Activated CD4-positive, alpha-beta T cell treated with anti-CD3 and anti-CD28 coated beads for 4 hours (primary cell): ENCODE measurements around the gene WWOX.

Experiments used
- DNase-seq, 2 donors: peaks; one replicate each; pipeline ENCODE4 v3.0.0-alpha.2; 2020

Gene WWOX

DNA sequence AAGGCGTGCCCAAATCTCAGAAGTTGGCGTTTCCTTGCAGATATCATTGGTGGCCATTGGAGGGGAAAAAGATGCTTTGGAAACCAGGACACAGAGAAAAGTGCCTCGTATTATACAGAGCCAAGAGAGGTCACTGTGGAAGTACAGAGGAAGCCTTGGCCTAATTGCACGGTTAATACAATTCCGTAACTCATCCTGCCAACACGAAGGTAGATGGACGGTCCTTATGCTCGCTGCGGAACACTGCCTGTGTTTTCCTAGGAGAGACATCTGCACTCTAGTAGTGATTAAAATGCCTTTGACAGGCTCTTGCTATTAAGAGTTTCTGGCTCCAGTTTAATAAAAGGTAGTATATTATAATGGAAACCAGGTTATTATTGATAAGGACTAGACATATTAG, 536.4 kb downstream of the WWOX start:
- no peak for DNase-seq

DNA sequence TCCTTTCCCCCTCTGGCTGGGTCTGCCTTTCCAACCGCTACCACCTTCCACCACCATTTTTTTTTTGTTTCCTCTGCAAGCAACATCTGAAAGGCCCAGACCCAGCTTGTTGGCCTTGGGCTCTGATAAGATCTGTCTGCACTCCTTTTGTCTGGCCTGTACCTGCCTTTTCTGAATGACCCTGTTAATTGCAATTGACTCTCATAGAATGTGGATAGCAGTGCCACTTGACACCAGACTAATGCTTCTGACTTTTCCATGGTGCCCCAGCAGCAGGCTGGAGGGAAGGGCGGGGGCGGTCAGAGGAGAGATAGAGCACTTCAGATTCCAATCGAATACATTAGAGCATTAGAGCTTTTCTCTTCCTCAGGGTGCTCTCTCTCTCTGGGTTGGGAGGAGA, 538.9 kb downstream of the WWOX start:
- no peak for DNase-seq

DNA sequence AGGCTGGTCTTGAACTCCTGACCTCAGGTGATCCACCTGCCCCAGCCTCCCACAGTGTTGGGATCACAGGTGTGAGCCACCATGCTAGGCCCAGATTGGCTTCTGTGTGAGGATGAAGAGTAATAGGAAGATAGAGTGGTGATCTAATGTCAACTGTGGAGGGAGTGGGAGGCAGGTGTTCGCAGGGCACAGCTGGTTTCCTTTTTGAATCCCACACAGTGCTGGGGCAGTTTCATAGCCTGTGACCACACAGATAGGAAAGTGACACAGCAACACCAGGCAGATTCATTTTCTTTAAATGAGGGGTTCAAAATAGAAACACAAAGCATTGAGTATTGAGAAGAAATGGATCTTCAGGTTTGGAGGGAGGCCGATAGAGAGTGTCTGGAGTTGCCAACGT, 540.3 kb downstream of the WWOX start:
- DNase-seq: no peak

DNA sequence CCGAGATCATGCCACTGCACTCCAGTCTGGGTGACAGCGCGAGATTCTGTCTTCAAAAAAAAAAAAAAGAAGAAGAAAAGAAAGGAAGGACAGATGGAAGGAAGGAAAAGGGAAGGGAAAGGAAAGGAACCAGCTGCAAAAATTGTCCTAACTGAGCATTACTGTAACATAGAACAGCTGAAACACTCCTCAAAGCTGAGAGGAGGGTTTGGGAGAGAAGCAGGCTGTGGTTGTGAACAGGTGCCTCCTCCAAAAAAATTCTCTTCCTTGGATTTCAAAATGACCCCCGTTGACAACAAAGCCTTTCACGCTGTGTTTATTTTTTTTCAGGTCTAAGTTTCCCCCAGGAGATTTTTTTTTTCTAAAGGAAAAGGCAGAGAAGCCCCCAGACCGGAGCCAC, 541.4 kb downstream of the WWOX start:
- DNase-seq: no peak

DNA sequence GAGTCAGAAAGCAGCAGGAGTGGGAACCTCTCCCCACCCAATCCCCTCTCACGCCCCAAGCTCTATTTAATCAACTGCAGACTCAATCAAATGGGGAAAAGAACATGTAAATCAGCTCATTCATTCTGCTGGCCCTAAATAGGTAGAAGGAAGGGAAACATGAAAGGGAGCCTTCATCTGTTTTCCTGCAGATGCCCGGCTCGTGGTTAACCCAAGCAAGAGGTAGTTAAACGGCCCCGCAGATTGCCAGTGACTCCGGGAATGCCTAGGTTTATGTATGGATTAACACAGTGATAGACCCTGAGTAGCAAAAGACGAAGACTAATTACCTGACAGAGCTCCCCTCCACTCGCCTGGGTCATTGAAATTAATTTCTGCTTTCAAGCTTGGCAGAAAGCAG, 542.0 kb downstream of the WWOX start:
- DNase-seq: no peak

DNA sequence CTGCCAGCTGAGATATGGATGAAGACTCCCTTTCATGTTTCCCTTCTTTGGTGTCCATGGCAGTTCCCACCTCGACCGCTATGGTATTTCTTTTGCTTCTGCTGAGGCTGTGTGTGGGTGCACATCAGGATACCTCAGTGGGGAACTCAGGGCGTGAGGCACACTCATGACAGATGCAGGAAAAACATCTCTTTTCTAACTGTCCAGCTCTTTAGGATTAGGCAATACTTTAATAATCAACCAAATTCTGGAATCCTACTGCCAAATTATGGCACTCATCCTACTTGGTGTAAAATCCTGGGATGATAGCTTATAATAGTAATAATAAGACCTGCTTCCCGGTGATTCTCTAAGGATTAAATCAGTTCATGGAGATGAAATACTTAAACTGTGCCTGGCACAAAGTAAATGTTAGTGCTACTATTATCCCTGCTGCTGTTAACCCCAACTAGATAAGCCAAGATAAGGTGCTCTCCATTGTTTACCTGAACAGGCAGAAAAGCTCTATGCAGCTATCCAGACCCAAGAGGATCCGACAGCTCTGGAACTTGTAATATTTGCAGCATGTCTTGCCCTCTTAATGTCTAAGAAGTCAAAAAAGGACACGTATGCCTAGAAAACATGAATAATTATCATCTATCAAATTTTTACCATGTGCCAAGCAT, 543.3 kb downstream of the WWOX start:
- DNase-seq: no peak

DNA sequence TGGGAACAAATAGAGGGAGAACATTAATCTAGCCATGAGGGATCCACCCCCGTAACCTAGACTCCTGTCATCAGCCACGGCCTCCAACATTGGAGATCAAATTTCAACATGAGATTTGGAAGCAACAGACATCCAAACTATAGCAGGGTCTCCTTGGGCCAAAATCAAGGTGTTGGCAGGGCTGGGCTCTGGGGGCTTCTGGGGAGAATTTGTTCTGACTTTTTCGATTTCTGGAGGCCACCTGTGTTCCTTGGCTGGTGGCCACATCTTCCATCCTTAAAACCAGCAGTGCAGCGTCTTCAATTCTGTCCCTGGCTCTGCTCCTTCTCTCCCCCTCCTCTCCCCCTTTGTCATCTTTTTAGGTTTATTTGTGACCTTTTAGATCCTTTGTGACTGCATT, 546.2 kb downstream of the WWOX start:
- DNase-seq: no peak

DNA sequence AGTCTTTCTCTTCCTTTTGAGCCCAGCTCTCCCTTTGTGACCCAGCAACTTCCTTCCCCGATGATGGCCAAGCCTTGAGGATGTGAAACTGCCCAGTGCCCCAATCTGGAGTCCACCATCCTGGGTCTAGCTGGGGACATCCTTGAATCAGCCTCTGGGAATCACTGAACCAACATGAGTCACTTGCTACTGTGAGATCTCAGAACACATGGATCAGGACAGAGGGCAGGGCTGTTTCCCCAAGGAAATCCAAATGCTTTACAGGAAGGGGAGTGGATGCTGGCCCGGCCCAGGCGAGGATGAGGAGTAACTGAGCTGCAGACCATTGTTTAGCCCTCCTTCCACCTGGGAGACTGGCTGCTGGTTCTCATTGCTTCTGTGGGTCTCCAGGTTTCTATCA, 547.6 kb downstream of the WWOX start:
- no peak for DNase-seq

DNA sequence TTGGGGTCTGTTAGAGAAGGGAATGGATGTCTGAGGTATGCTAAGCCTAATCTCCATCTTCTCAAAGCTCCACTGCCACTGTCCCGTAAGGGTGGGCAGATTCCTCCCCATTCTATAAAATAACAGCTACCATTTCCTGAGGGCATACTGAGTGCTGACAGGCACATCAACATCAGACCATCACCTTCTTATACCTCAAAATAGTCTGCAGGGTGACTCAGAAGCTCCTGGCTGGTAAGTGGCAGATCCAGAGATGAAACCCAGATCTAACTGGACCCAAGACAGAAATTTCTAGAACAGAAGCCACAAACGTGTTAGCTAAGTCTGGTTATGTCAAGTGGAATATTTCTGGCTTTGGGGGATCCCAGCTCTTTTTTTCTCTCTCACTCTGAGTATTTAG, 548.0 kb downstream of the WWOX start:
- DNase-seq: no peak

DNA sequence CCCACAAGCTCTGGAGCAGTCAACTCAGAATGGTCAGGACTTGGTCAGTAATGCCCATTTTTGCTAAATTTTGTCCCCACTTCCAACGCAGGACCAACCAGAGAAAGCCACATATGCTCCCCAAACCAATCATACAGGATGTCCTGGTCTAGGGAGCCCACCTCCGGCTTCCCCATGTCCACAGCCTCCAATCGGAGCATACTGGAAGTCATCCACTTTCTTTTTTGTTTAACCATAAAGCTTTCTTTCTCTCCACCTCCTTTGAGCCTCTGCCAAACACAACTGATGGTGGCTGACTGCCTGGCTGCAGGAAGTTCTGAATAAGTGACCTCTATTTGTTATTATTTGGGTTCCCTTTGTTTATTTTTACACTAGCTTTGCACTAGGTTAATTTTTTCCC, 549.1 kb downstream of the WWOX start:
- no peak for DNase-seq

DNA sequence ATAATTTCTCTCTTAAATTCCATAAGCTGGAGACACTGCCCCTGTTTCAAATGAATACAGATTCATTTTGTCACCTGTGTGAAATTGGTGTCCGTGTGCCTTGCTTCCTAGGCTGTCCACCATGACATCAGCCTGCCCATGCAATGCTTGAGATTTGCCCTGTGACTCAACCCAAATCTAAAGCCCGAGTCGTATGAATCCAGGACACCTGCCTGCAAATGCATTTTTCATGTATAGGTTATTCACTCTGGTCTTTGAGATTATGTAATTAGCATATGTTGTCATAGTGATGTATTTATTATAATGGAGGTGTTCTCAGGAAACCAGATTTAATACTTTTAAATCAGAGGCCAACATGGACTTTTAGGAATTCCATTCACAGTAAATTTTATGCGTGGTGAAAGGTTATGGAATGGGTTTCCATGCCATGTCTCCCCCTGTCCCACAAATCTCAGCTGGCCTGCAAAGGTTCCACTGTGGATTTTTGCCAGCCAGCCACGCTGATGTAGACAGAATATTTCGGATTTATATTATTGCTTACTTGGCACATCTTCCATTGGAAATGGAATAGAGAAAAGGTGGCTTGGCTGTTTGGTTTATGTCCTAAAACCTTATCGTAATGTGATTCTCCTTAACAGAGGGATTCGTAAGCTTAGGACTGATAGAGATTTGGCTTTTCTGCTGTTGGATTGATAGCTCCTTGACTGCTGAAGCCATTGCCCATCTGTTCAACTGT, 551.1 kb downstream of the WWOX start:
- no peak for DNase-seq

DNA sequence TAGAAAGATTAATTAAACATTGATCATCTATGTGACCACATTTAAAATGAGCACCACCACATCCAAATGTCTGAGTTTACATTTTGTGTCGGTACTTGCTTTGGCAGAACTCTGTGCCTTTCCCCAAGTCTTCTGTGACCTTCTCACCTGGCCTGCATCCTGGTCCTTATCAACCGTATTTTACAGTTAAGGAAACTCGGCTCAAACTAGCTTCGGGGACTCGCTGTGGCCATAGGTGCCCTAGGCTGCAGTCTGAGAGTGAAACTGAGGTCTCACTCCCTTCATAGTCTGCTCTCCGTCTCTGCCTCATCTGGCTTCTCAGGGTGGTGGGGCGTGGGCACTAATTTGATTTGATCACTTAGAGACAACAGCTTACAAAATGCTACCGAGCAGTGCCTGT, 555.5 kb downstream of the WWOX start:
- DNase-seq: no peak

DNA sequence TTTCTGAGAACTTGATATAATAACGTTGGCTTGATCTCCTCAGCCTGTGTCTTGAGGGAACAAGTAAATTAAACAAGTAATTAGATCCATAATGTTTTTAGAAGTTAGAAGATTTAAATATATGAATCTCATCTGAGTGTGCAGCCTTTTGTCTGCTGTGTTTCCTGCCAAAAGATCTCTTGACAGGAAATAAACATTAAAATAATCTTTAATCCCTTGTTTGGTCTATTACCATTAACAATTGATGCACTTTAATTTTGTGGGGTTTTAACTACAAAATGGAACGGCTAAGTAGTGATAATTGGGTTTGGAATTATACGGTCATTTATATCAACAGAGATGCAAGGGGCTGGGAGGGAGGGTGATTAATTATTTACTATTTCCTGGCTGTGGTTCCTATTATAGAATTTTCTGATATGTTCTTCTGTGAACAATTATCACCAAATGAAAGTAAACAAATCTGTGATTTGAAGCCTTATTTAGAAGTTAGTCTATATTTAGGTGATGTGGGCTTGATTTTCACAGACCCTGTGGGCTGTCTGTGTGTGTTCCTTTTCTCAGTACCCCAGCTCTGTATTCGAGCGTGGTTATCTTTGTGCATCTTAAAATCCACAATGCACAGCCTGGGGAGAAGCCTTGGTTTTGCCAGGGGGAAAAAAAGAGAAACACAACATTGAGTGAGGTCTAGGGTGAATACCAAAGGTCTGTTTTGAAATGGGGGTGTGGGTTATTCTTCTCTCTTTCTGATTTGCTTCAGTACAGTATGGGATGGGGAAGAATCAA, 556.1 kb downstream of the WWOX start:
- DNase-seq: no peak

DNA sequence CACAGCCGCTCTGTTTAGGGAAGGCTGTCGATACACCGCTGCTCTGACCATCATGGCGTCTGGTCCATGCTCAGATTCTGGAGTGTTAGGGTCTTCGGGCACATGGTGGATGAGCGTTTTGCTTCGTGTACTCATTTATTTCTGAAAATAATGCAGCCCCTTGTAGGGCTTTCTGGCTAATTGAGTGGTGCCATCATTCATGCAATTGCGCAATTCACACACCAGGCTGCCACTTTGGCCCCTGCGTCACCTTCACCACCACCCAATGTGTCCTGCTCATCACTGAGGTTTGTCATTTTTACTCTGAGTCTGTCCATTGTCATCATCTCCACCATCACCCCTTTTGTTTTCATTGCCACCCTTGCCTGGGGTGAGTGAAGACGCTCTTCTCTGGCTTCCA, 557.4 kb downstream of the WWOX start:
- no peak for DNase-seq

DNA sequence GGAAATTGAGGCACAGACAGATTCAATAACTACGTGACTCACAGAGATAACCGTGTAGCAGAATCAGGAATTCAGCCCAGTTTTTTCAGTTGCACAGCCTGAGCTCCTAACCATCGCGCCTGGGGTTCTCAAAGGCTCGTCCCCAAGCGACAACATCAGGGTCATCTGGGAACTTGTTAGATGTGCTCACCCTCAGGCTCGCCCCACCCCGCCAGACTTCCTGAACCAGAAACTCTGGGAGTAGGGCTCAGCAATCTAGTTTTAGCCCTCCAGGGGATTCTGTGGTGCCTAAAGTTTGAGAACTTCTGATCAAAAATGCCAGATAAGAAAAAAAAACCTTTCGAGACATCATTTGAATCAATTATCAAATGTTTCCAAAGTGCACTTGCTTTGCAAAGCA, 559.8 kb downstream of the WWOX start:
- no peak for DNase-seq

DNA sequence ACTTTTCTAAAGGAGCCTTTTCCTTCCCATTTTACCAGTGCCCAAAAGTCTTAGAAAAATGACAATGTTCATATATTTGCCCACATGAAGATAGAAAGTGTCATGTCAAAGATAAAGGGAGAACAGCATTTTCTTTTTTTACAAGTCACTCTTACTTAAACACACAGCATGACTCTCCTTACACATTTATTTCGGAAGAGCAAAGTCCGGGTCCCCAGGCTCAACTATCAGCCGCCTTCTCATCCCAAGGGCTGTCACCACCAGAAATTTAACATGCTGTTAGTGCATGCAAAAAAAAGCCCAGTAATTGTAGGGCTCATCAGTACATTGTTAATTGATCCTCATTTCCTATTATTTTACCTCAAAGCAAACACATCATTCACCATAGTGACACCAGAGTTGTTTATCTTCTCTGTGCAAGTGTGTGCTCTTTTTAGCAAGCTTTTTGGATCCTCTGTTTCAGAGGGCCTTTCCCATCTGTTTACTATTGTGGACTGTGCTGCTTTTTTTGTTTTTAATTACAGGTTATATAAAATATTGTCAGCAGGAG, 560.3 kb downstream of the WWOX start:
- DNase-seq: no peak

DNA sequence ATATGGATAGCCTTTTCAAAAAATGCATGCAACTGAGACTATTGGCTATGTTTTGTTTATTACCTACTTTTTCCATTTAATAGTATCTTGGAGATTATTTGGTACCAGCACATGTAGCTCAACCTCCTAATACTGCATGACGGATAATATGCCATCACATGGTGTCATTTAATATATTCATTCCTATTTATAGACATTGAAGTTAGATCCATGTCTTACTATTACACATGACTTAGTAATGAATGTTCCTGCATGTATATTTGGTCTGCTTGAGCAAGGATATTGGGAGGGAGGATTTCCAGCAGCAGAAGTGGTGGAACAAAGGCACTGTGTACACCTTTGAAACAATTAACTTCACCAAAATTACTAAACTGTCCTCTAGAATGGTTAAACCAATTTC, 561.3 kb downstream of the WWOX start:
- DNase-seq: no peak

DNA sequence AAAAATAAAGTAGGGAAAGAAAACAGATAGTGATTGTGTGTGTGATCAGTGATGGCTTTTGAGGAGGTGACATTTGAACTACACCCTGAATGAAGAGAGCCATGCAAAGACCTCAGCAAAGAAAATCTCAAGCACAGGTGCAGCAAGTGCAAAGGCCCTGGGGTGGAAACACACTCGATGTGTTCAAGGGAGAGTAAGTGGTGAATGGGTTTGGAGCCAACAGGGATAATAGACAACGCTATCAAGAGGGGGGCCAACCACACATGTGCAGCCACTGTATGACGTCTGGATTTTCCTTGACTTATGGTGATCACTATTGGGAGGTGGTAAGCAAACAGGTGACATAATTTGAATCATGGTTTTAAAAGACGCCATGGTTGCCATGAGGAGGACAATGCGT, 564.2 kb downstream of the WWOX start:
- DNase-seq: no peak

DNA sequence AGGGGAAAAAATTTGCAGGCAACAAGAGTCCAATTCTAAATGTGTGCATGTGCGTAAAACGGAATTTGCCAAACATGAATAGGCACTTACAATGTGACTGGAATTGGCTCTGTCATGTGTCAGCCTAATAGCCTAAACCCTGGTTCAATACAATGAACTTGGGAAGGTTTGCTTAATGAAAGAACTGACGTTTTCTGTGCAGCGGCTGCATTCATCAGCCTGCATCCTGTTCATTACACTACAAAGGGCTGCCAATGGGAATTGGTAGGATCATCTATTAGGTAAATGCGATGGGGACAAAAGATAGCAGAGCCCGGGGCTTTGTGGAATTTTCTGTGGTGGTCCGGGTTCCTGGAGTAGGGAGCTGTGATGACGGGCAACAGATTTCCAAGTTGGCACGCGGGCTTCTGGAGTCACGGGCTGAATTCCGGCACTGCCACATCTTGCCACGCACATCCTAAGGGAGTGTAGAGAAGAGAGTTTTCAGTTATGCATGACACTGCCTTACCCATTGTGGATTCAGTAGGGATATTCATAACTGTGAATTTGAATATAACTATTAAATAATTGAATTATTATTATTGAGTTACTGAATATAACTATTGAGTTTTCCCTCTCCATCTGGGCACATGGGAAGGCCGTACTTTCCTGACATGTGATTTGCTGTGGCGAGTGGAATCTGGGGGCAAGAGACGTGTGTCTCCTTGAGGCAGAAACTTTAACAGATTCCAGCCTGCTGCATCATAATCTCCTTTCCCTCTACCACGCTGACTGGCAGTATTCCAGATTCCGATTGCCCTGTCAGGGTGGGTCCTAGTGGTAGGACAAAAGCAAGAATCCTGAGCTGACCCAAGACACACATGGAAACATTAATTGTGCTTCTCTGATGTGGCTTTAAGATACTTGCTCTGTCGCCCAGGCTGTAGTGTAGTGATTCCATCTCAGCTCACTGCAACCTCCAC, 565.6 kb downstream of the WWOX start:
- DNase-seq: no peak

DNA sequence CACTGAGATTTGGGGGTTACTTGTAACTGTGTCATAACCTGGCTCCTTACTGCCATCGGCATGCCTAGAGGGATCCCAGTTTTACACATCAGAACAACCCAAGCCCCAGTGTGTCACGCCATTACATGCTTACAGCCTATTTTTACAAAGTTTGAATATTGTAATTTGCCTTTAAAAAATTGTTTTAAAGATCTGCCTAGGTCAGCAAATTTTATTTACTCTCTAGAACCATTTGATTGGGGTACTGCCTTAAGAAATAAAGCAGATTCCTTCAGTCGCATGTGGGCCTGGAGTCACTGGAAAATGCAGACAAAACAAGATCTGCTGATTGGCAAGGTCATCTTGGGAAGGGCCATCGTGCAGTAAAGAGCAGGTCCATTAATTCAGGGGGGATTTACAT, 566.9 kb downstream of the WWOX start:
- DNase-seq: no peak

DNA sequence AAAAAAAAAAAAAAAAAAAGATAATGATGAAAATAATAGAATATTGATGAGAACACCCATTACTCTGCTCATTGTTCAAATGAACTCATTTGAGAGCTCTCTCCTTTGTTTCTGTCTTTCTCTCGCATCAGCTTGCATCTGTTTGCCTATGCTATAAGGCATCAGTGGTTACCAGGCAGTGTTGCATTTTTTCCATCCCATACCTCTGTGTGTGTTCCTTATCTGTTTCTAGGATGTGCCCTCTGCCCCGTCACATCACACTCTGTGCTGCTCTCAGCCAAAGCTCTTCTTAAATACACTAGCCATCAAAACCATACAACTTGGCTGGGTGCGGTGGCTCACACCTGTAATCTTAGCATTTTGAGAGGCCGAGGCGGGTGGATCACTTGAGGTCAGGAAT, 568.2 kb downstream of the WWOX start:
- DNase-seq: no peak

DNA sequence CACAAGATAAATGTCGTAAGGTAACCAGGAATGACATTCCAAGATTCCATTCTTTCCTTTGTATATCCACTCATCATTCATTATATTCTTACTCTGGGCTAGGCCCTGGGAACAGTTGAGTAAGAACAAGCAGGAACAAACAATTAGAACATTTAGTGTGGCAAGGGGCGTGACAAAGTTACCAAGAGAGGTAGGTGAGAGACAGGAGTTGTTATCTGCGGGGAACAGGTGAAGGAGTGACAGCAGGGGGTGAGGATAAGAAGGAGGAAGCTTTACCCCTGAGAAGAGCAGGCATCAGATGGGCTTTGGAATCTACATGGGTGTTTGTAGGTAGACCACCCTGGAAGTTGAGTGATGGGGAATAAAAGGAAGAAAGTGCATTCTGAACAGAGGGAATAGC, 568.9 kb downstream of the WWOX start:
- no peak for DNase-seq

DNA sequence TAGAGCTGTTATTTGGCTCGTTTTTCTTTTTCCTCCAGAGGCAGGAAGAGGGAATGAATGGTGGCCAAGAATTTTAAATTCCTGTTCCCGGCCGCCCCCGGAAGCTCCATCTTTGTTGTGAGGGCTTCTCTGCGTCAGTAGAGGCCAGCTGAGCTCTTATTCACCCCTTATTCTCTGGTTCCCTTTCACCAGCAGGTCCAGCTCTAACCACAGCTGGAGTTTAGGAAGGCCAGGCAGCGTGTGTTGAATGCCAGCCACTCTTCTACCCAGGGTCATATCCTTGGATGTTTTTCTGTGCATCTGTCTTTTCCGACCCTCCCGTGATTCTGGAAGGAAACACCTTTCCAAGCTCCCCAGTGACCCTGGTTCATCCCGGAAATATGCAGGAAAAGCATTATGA, 570.5 kb downstream of the WWOX start:
- DNase-seq: no peak
